HG03439 (cell line): ENCODE data around the gene UBAP1.
A peak's percentile ranks its signal among the peaks of the same experiment; 100 is the strongest.
"Not testable (repeated sequence)": the region's sequence is repeated elsewhere in the genome, so short reads cannot be mapped to it uniquely, and the experiment has no call there.

Experiments
- ATAC-seq: cut with Tn5 transposase; IDR thresholded peaks from one replicate; pipeline ENCODE4 v1.9.1; 2021; ENCODE audit warnings: mild to moderate bottlenecking, moderate library complexity; ENCODE audit not compliant: unreplicated experiment

UBAP1 gene

GRCh38 chr9:34177593-34178435 is 1.0 kb upstream of the UBAP1 start:
- no peak for ATAC-seq

GRCh38 chr9:34179213-34180136 is 632 bp downstream of the UBAP1 start:
- ATAC-seq: no peak

GRCh38 chr9:34185778-34186551 is 7.1 kb downstream of the UBAP1 start:
- peak; percentile 54 for ATAC-seq

GRCh38 chr9:34187891-34188240 is 9.0 kb downstream of the UBAP1 start:
- ATAC-seq: no peak

- ATAC-seq: no peak
Observed at GRCh38 chr9:34190996-34191892, 12.4 kb downstream of the UBAP1 start.

GRCh38 chr9:34195143-34195542 is 16.3 kb downstream of the UBAP1 start:
- ATAC-seq: no peak

GRCh38 chr9:34197286-34197685 is 18.4 kb downstream of the UBAP1 start:
- not testable (repeated sequence) for ATAC-seq

- ATAC-seq: no peak
Observed at GRCh38 chr9:34197756-34198711, 19.2 kb downstream of the UBAP1 start.

- ATAC-seq: no peak
Observed at GRCh38 chr9:34200092-34200491, 21.2 kb downstream of the UBAP1 start.

- no peak for ATAC-seq
Observed at GRCh38 chr9:34203275-34203991, 24.6 kb downstream of the UBAP1 start.

GRCh38 chr9:34203992-34204635 is 25.3 kb downstream of the UBAP1 start:
- no peak for ATAC-seq

GRCh38 chr9:34205102-34205501 is 26.3 kb downstream of the UBAP1 start:
- no peak for ATAC-seq

- no peak for ATAC-seq
Observed at GRCh38 chr9:34206561-34206960, 27.7 kb downstream of the UBAP1 start.

GRCh38 chr9:34211395-34211794 is 32.6 kb downstream of the UBAP1 start:
- no peak for ATAC-seq

GRCh38 chr9:34214354-34215000 is 35.6 kb downstream of the UBAP1 start:
- ATAC-seq: not testable (repeated sequence)

- no peak for ATAC-seq
Observed at GRCh38 chr9:34216325-34216724, 37.5 kb downstream of the UBAP1 start.

GRCh38 chr9:34217015-34217414 is 38.2 kb downstream of the UBAP1 start:
- not testable (repeated sequence) for ATAC-seq
